KOPT-K1 (cell line): Measurements from ENCODE around the gene SSH2.

Experiments used
- H3K27ac ChIP-seq: fragments of 200-600 bp; sonication (generic); 2 replicates; pipeline ENCODE4 v1.5.1; 2016; ENCODE audit warnings: antibody characterized with exemption, mild to moderate bottlenecking, low read depth, low read length; ENCODE audit not compliant: poor library complexity, severe bottlenecking
- H3K36me3 ChIP-seq: fragments of 200-600 bp; sonication (generic); 2 replicates; pipeline ENCODE4 v1.5.1; 2017; ENCODE audit warnings: antibody characterized with exemption, mild to moderate bottlenecking, low read length, moderate library complexity; ENCODE audit not compliant: insufficient read depth
- H3K9me3 ChIP-seq: fragments of 200-600 bp; sonication (generic); 2 replicates; pipeline ENCODE4 v1.5.1; 2017; ENCODE audit warnings: antibody characterized with exemption, low read length, mild to moderate bottlenecking; ENCODE audit not compliant: insufficient read depth, poor library complexity, severe bottlenecking

The SSH2 gene

DNA sequence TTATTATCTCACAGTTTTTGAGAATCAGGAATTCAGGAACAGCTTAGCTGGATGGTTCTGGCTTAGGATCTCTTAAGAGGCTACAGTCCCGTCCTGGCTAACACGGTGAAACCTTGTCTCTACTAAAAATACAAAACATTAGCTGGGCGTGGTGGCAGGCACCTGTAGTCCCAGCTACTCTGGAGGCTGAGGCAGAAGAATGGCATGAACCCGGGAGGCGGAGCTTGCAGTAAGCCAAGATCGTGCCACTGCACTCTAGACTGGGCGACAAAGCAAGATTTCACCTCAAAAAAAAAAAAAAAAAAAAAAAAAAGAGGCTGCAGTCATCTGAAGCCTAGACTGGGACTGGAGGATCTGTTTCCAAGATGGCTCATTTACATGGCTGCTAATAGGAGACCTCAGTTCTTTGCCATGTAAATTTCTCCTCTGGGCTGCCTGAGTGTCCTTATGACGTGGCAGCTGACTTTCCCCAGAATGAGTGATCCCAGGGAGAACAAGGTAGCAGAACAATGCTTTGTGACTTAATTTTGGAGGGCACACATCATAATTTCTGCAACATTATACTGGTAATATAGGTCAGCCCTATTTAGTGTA is 211.5 kb downstream of the SSH2 start:
- H3K36me3 ChIP-seq, result peaks cover 20% of the 10 kb centered on the region
- H3K27ac ChIP-seq, result no peak overlapping the region
- H3K9me3 ChIP-seq, result no peaks in the 10 kb centered on the region

- H3K27ac ChIP-seq, result no peak overlapping the region
- peaks cover 20% of the 10 kb centered on the region for H3K36me3 ChIP-seq
- no peaks in the 10 kb centered on the region for H3K9me3 ChIP-seq
Observed at GRCh38 chr17:29717817-29718216, 212.2 kb downstream of the SSH2 start.

DNA sequence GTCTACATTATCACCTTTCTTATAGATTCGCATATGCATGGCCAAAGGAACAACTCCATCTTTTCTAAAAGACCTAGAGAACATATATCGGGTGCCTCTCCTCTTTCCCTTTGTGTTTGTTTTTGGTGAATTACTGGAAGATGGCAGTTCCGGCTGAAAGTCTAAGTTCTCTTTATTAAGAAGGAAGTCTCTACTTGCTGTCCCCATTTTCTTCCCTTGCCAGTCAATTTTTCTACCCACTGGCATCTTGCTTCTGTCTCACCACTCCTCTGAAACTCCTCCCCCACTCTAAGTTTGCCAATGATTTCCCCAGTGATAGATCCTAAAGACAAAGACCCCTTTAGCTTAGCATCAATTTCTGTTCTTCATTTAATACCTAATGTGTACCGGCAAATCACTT is 213.5 kb downstream of the SSH2 start:
- peaks cover 20% of the 10 kb centered on the region for H3K36me3 ChIP-seq
- H3K27ac ChIP-seq, result no peak overlapping the region
- H3K9me3 ChIP-seq, result no peaks in the 10 kb centered on the region

DNA sequence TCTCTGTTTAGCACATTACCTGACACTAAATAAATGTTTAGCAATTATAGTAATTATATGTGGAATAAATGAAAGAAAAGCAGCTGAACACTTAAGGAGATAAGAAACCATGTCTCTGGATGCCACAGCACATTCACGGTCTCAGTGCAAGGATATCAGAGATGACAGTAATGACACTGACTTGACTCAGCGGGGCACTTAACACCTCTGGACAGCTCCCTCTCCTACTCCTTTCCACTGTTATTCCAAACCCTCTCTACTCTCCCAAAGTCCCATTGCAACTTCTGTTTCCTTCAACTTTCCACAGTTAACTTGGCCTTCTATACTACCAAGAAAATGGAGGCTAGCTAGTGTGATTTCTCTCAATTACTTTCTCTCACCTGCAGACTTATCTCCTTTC is 214.3 kb downstream of the SSH2 start:
- Histone ChIP-seq H3K27ac (no peak overlapping the region), H3K36me3 (peaks cover 20% of the 10 kb centered on the region), H3K9me3 (no peaks in the 10 kb centered on the region)

- H3K9me3 ChIP-seq, result no peaks in the 10 kb centered on the region
- no peak overlapping the region for H3K27ac ChIP-seq
- peaks cover 12% of the 10 kb centered on the region for H3K36me3 ChIP-seq
Observed at GRCh38 chr17:29714146-29714545, 215.9 kb downstream of the SSH2 start.

DNA sequence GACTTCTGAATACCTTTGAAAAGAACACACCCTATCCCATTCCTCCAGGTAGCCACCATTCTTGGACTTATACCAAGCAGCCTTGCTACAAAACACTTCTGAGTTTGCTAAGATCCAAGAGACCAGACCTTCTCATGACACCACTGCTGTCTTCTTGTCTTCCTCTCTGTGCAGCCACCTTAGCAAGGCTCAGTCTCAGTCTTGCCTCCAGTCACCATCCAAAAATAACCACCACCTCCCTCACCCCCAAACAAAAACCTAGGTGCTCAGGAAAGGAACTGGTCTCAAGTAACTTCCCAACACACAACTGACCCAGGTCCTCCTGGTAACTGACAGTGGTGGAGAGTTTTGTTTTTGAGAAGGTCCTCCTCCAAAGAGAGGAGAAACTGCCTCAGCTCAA is 216.4 kb downstream of the SSH2 start:
- H3K27ac ChIP-seq, result peak overlapping the region; percentile 26
- peaks cover 7% of the 10 kb centered on the region for H3K36me3 ChIP-seq
- no peaks in the 10 kb centered on the region for H3K9me3 ChIP-seq

DNA sequence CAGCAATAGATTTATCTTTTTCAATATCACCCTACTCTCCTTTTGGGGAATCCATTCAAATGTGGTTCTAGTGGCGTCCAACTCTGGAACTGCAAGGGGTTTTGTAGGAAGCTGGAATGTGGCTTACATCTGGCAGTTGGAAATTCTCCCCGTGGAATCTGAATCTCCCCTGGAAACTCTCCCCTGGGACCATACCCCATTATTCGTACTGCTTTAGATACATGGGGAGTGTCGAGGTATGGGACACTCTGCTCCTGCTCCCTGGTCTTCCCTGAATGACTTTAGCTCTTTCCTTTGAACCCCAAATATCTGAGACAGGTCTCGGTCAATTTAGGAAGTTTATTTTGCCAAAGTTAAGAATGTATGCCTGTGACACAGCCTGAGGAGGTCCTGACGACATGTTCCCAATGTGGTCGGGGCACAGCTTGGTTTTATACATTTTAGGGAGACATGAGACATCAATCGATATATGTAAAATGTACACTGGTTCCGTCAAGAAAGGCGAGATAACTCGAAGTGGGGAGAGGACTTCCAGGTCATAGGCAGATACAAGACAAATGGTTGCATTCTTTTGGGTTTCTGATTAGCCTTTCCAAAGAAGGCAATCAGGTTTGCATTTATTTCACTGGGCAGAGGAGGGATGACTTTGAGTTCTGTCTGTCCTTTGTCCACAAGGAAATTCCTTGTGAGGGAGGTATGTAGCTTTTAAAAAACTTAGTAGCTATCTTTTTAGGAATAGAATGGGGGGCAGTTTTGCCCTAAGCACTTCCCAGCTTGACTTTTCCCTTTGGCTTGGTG is 218.2 kb downstream of the SSH2 start:
- Histone ChIP-seq H3K9me3 (no peaks in the 10 kb centered on the region), H3K36me3 (no peaks in the 10 kb centered on the region; the same call in none of the 2 replicates), H3K27ac (no peak overlapping the region)

- Histone ChIP-seq H3K27ac (no peak overlapping the region), H3K9me3 (no peaks in the 10 kb centered on the region), H3K36me3 (no peaks in the 10 kb centered on the region; the same call in 1 of the 2 replicates)
Observed at GRCh38 chr17:29710891-29711418, 219.1 kb downstream of the SSH2 start.

- Histone ChIP-seq H3K27ac (no peak overlapping the region), H3K9me3 (no peaks in the 10 kb centered on the region), H3K36me3 (no peaks in the 10 kb centered on the region; the same call in 1 of the 2 replicates)
Observed at GRCh38 chr17:29710520-29710884, 219.5 kb downstream of the SSH2 start.

GRCh38 chr17:29709866-29710519 is 220.0 kb downstream of the SSH2 start:
- Histone ChIP-seq H3K27ac (no peak overlapping the region), H3K9me3 (no peaks in the 10 kb centered on the region), H3K36me3 (no peaks in the 10 kb centered on the region; the same call in 1 of the 2 replicates)

GRCh38 chr17:29707212-29707571 is 222.8 kb downstream of the SSH2 start:
- Histone ChIP-seq H3K9me3 (no peaks in the 10 kb centered on the region), H3K27ac (peak overlapping the region; percentile 83), H3K36me3 (peaks cover 18% of the 10 kb centered on the region)

DNA sequence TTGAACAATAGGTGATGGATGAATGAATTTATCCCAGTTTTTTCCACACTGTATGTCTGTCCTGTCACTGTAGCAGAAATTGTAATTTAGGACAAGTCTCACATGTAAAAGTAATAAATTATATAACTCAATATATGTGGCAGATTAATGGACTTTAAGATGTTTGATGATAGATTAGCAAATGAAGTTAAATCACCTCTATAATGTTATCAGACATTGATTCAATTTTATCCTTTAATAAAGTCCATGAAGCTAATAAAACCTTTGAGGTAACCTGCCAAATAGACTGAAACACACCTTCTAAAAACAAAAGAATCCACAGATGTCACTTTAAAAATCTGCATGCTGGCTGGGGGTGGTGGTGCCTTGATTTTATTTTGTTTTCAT is 224.0 kb downstream of the SSH2 start:
- H3K27ac ChIP-seq, result peak overlapping the region; percentile 83
- peaks cover 28% of the 10 kb centered on the region for H3K36me3 ChIP-seq

GRCh38 chr17:29705386-29705785 is 224.6 kb downstream of the SSH2 start:
- no peaks in the 10 kb centered on the region for H3K9me3 ChIP-seq
- H3K27ac ChIP-seq, result peak overlapping the region; percentile 83
- peaks cover 32% of the 10 kb centered on the region for H3K36me3 ChIP-seq

More for the DNA sequence above, 224.0 kb downstream of the SSH2 start:
- H3K9me3 ChIP-seq, result no peaks in the 10 kb centered on the region

GRCh38 chr17:29699283-29699682 is 230.7 kb downstream of the SSH2 start:
- H3K9me3 ChIP-seq, result no peaks in the 10 kb centered on the region
- peaks cover 85% of the 10 kb centered on the region for H3K36me3 ChIP-seq
- H3K27ac ChIP-seq, result no peak overlapping the region

GRCh38 chr17:29698837-29699236 is 231.2 kb downstream of the SSH2 start:
- Histone ChIP-seq H3K36me3 (peaks cover 85% of the 10 kb centered on the region), H3K27ac (no peak overlapping the region), H3K9me3 (no peaks in the 10 kb centered on the region)
